H9 (cell line): ENCODE measurements around the gene CPNE7. TPM values are rescaled to one million over a fixed set of nuclear protein-coding genes. Genes with fewer than 3 reads are reported as not detected.

Source experiments
- DNase-seq: peaks from one replicate; pipeline ENCODE4 v3.0.0-alpha.2; 2017
- H2AFZ ChIP-seq: one replicate; pipeline ENCODE4 v1.6.1; 2013; ENCODE audit warnings: mild to moderate bottlenecking, low read length, control low read depth, moderate library complexity
- H2AK5ac ChIP-seq: 2 replicates; pipeline ENCODE4 v1.6.1; 2013; ENCODE audit warnings: low read length, control low read depth, mixed read lengths; ENCODE audit not compliant: insufficient read length
- H2BK120ac ChIP-seq: one replicate; pipeline ENCODE4 v1.6.1; 2013; ENCODE audit warnings: low read depth, mild to moderate bottlenecking, low read length, control low read depth, inconsistent platforms; ENCODE audit not compliant: poor library complexity, severe bottlenecking
- H2BK12ac ChIP-seq: 2 replicates; pipeline ENCODE4 v1.6.1; 2013; ENCODE audit warnings: low read length, control low read depth, mixed read lengths, low read depth; ENCODE audit not compliant: insufficient read length
- H2BK15ac ChIP-seq: 2 replicates; pipeline ENCODE4 v1.6.1; 2013; ENCODE audit warnings: low read depth, low read length, control low read depth
- H2BK20ac ChIP-seq: one replicate; pipeline ENCODE4 v1.6.1; 2013; ENCODE audit warnings: low read depth, mild to moderate bottlenecking, low read length, control low read depth, inconsistent platforms; ENCODE audit not compliant: poor library complexity, severe bottlenecking
- H2BK5ac ChIP-seq: 2 replicates; pipeline ENCODE4 v1.6.1; 2013; ENCODE audit warnings: low read length, control low read depth, mixed read lengths; ENCODE audit not compliant: insufficient read length
- H3K14ac ChIP-seq: 2 replicates; pipeline ENCODE4 v1.6.1; 2013; ENCODE audit warnings: low read length, control low read depth; ENCODE audit not compliant: insufficient read depth
- H3K18ac ChIP-seq: 2 replicates; pipeline ENCODE4 v1.6.1; 2013; ENCODE audit warnings: low read depth, mild to moderate bottlenecking, mixed read lengths, low read length, control low read depth; ENCODE audit not compliant: insufficient read length
- H3K23ac ChIP-seq: 2 replicates; pipeline ENCODE4 v1.6.1; 2013; ENCODE audit warnings: low read length, control low read depth, mixed read lengths, low read depth; ENCODE audit not compliant: insufficient read length
- H3K23me2 ChIP-seq: 2 replicates; pipeline ENCODE4 v1.6.1; 2013; ENCODE audit warnings: low read depth, mild to moderate bottlenecking, mixed read lengths, low read length, control low read depth; ENCODE audit not compliant: insufficient read length, poor library complexity, severe bottlenecking
- H3K27ac ChIP-seq: 2 replicates; pipeline ENCODE4 v1.5.1; 2013; ENCODE audit warnings: low read length, control low read depth, mixed read lengths, low read depth; ENCODE audit not compliant: insufficient read length
- H3K27me3 ChIP-seq: 2 replicates; pipeline ENCODE4 v1.6.1; 2013; ENCODE audit warnings: low read length, control low read depth, inconsistent platforms; ENCODE audit not compliant: insufficient read depth
- H3K4ac ChIP-seq: 2 replicates; pipeline ENCODE4 v1.6.1; 2013; ENCODE audit warnings: low read depth, mild to moderate bottlenecking, control low read depth, inconsistent platforms, low read length, moderate library complexity
- H3K4me1 ChIP-seq: 2 replicates; pipeline ENCODE4 v1.6.1; 2013; ENCODE audit warnings: low read length, control low read depth, inconsistent platforms; ENCODE audit not compliant: insufficient read depth
- H3K4me2 ChIP-seq: 2 replicates; pipeline ENCODE4 v1.6.1; 2013; ENCODE audit warnings: low read length, control low read depth, mixed read lengths; ENCODE audit not compliant: insufficient read length, insufficient read depth
- H3K56ac ChIP-seq: 2 replicates; pipeline ENCODE4 v1.6.1; 2013; ENCODE audit warnings: low read depth, mild to moderate bottlenecking, mixed read lengths, low read length, control low read depth; ENCODE audit not compliant: insufficient read length
- H3K79me1 ChIP-seq: 2 replicates; pipeline ENCODE4 v1.6.1; 2013; ENCODE audit warnings: low read depth, mild to moderate bottlenecking, moderate library complexity, low read length, control low read depth, inconsistent platforms; ENCODE audit not compliant: insufficient read depth, poor library complexity, severe bottlenecking
- H3K79me2 ChIP-seq: 2 replicates; pipeline ENCODE4 v1.6.1; 2013; ENCODE audit warnings: low read length, control low read depth, inconsistent platforms; ENCODE audit not compliant: insufficient read depth
- H3K9ac ChIP-seq: 2 replicates; pipeline ENCODE4 v1.6.1; 2013; ENCODE audit warnings: low read length, control low read depth, mixed read lengths; ENCODE audit not compliant: insufficient read length; ENCODE audit errors: extremely low read depth
- H3K9me3 ChIP-seq: one replicate; pipeline ENCODE4 v1.6.1; 2013; ENCODE audit warnings: low read depth, low read length, inconsistent platforms; ENCODE audit not compliant: control insufficient read depth
- H3T11ph ChIP-seq: one replicate; pipeline ENCODE4 v1.6.1; 2013; ENCODE audit warnings: mild to moderate bottlenecking, low read length, control low read depth, inconsistent platforms
- H4K20me1 ChIP-seq: one replicate; pipeline ENCODE4 v1.6.1; 2013; ENCODE audit not compliant: control insufficient read depth, insufficient read length, insufficient read depth
- H4K5ac ChIP-seq: 2 replicates; pipeline ENCODE4 v1.6.1; 2013; ENCODE audit warnings: low read depth, mild to moderate bottlenecking, mixed read lengths, low read length, control low read depth; ENCODE audit not compliant: insufficient read length
- H4K8ac ChIP-seq: replicated peaks from 2 replicates; pipeline ENCODE4 v1.6.1; 2013; ENCODE audit warnings: low read length, control low read depth, mixed read lengths, low read depth; ENCODE audit not compliant: insufficient read length
- H4K91ac ChIP-seq: 2 replicates; pipeline ENCODE4 v1.6.1; 2013; ENCODE audit warnings: low read depth, mild to moderate bottlenecking, moderate library complexity, mixed read lengths, low read length, control low read depth; ENCODE audit not compliant: insufficient read length
- H3K27ac Mint-ChIP-seq, 3 experiments: 2 replicates in 2 of 3; 3 replicates in 1 of 3; pipeline ENCODE4 v1.8.0; 2020 to 2021; ENCODE audit warnings: mixed read lengths in 3 of 3, mild to moderate bottlenecking in 1 of 3, moderate library complexity in 1 of 3
- H3K27me3 Mint-ChIP-seq: 2 replicates; pipeline ENCODE4 v1.8.0; 2021; ENCODE audit warnings: low read depth, mild to moderate bottlenecking, moderate library complexity, mixed read lengths
- H3K36me3 Mint-ChIP-seq, 3 experiments: 2 replicates in 2 of 3; 3 replicates in 1 of 3; pipeline ENCODE4 v1.8.0; 2020 to 2021; ENCODE audit warnings: low read depth in 3 of 3, mixed read lengths in 3 of 3; ENCODE audit not compliant: insufficient read depth in 1 of 3
- H3K4me1 Mint-ChIP-seq, 2 experiments: 2 replicates each; pipeline ENCODE4 v1.8.0; 2020; ENCODE audit warnings: mixed read lengths in 2 of 2
- H3K4me3 Mint-ChIP-seq, 2 experiments: 2 replicates in 1 of 2; 3 replicates in 1 of 2; pipeline ENCODE4 v1.8.0; 2020 to 2021; ENCODE audit warnings: mild to moderate bottlenecking in 2 of 2, mixed read lengths in 2 of 2, moderate library complexity in 1 of 2
- H3K9me3 Mint-ChIP-seq, 2 experiments: 2 replicates in 1 of 2; 3 replicates in 1 of 2; pipeline ENCODE4 v1.8.0; 2020; ENCODE audit warnings: mild to moderate bottlenecking in 2 of 2, mixed read lengths in 2 of 2, moderate library complexity in 1 of 2
- WGBS: extraction: QIAGEN DNeasy Blood & Tissue Kit; methylation state at CpG from one replicate; pipeline ENCODE4 v1.1.7; 2013; ENCODE audit warnings: missing lambda C conversion rate, low lambda C conversion rate, mixed read lengths; ENCODE audit not compliant: insufficient read length; ENCODE audit errors: extremely low coverage; 5-methylcytosine and 5-hydroxymethylcytosine counted together
- total RNA-seq: library from RNA; stranded (reverse); gene quantifications from 2 replicates; pipeline ENCODE4 v1.2.1, GENCODE V29; 2021
- TF ChIP-seq, protein P1 (sequence below): fragments of 200-600 bp; sonication (generic); conservative IDR thresholded peaks from 3 replicates; pipeline ENCODE4 v1.8.0; 2021; ENCODE audit warnings: antibody characterized with exemption, mild to moderate bottlenecking

Gene CPNE7
- total RNA-seq, 1 experiment from 2014 or later, result 23.4 TPM

GRCh38 chr16:89607937-89608740 is 32.6 kb downstream of the CPNE7 start:
- no peak overlapping the region for H2BK12ac ChIP-seq
- WGBS, result no CpG with 5 or more reads among the region's 32 CpGs

More at GRCh38 chr16:89607937-89608740, 32.6 kb downstream of the CPNE7 start:
- H3K23ac ChIP-seq, result no peak overlapping the region
- no peak overlapping the region for H2BK120ac ChIP-seq
- peaks cover 0 to 2% (median 0%) of the 10 kb centered on the region in 3 experiments; a peak in 1 of 7 replicates for H3K36me3 Mint-ChIP-seq
- H3K9me3 Mint-ChIP-seq, result no peaks in the 10 kb centered on the region; a peak in 1 of 5 replicates
- H3K27me3 Mint-ChIP-seq, result peaks cover 4% of the 10 kb centered on the region
- H3K9me3 ChIP-seq, result no peaks in the 10 kb centered on the region
- H3K4ac ChIP-seq, result no peak overlapping the region
- H3K79me1 ChIP-seq, result no peaks in the 10 kb centered on the region
- H3K4me1 ChIP-seq, result no peaks in the 10 kb centered on the region; the same call in 1 of the 2 replicates
- H3K23me2 ChIP-seq, result peaks cover 2% of the 10 kb centered on the region
- no peak overlapping the region for H2BK5ac ChIP-seq
- no peaks in the 10 kb centered on the region for H4K20me1 ChIP-seq
- H2BK20ac ChIP-seq, result no peak overlapping the region
- H3K27ac Mint-ChIP-seq, result peak overlapping the region in 1 of 3 experiments; percentile 82; a peak in 1 of 7 replicates
- H3K4me1 Mint-ChIP-seq, result peaks cover 6 to 7% of the 10 kb centered on the region in 2 experiments
- TF ChIP-seq, protein P1, sequence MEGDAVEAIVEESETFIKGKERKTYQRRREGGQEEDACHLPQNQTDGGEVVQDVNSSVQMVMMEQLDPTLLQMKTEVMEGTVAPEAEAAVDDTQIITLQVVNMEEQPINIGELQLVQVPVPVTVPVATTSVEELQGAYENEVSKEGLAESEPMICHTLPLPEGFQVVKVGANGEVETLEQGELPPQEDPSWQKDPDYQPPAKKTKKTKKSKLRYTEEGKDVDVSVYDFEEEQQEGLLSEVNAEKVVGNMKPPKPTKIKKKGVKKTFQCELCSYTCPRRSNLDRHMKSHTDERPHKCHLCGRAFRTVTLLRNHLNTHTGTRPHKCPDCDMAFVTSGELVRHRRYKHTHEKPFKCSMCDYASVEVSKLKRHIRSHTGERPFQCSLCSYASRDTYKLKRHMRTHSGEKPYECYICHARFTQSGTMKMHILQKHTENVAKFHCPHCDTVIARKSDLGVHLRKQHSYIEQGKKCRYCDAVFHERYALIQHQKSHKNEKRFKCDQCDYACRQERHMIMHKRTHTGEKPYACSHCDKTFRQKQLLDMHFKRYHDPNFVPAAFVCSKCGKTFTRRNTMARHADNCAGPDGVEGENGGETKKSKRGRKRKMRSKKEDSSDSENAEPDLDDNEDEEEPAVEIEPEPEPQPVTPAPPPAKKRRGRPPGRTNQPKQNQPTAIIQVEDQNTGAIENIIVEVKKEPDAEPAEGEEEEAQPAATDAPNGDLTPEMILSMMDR, result no peak
- H2BK15ac ChIP-seq, result no peak overlapping the region
- H4K5ac ChIP-seq, result no peak overlapping the region
- H3K9ac ChIP-seq, result no peak overlapping the region
- no peak overlapping the region for H2AK5ac ChIP-seq
- no peaks in the 10 kb centered on the region for H3K27me3 ChIP-seq
- H3K18ac ChIP-seq, result no peak overlapping the region
- H3K4me3 Mint-ChIP-seq, result no peak overlapping the region
- no peak overlapping the region for H3K27ac ChIP-seq
- no peak overlapping the region for H3K56ac ChIP-seq
- no peaks in the 10 kb centered on the region for H3K79me2 ChIP-seq
- no peak overlapping the region for H2AFZ ChIP-seq
- no peak for DNase-seq
- no peak overlapping the region for H3K4me2 ChIP-seq
- no peak overlapping the region for H3K14ac ChIP-seq
- no peak overlapping the region for H4K91ac ChIP-seq
- H4K8ac ChIP-seq, result no peak overlapping the region
- no peak overlapping the region for H3T11ph ChIP-seq
